Measurements from ENCODE around the gene NLRP12.
"Not testable (repeated sequence)": the region's sequence is repeated elsewhere in the genome, so short reads cannot be mapped to it uniquely, and the experiment has no call there.

Gene NLRP12

GRCh38 chr19:53844849-53845246 lies 20.7 kb upstream of the NLRP12 start:
- Histone ChIP-seq H3K27me3 (ENCODE audit: low read length) (no peaks in the 10 kb centered on the region), H4K20me1 (ENCODE audit: low read depth, low read length) (no peaks in the 10 kb centered on the region), H3K27ac (ENCODE audit: low read depth, low read length) (no peak overlapping the region), H2AFZ (ENCODE audit: low read depth, low read length, severe bottlenecking) (no peak overlapping the region), H3K79me2 (ENCODE audit: insufficient read depth, low read length) (no peaks in the 10 kb centered on the region), H3K9me3 (ENCODE audit: insufficient read depth, low read length) (no peaks in the 10 kb centered on the region), H3K9me2 (replicated peaks; ENCODE audit: insufficient read depth, low read length) (no peaks in the 10 kb centered on the region), H3K9ac (ENCODE audit: low read length) (no peak overlapping the region), H3K36me3 (ENCODE audit: low read length) (no peaks in the 10 kb centered on the region), H3F3A (ENCODE audit: insufficient read depth) (no peaks in the 10 kb centered on the region), H3K4me2 (ENCODE audit: low read depth, low read length, poor library complexity, severe bottlenecking) (no peak overlapping the region), H3K4me3 (ENCODE audit: insufficient read depth, low read length, poor library complexity, severe bottlenecking) (no peak overlapping the region)
- TF ChIP-seq, protein P1, sequence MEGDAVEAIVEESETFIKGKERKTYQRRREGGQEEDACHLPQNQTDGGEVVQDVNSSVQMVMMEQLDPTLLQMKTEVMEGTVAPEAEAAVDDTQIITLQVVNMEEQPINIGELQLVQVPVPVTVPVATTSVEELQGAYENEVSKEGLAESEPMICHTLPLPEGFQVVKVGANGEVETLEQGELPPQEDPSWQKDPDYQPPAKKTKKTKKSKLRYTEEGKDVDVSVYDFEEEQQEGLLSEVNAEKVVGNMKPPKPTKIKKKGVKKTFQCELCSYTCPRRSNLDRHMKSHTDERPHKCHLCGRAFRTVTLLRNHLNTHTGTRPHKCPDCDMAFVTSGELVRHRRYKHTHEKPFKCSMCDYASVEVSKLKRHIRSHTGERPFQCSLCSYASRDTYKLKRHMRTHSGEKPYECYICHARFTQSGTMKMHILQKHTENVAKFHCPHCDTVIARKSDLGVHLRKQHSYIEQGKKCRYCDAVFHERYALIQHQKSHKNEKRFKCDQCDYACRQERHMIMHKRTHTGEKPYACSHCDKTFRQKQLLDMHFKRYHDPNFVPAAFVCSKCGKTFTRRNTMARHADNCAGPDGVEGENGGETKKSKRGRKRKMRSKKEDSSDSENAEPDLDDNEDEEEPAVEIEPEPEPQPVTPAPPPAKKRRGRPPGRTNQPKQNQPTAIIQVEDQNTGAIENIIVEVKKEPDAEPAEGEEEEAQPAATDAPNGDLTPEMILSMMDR (IDR thresholded peaks at IDR 0.05; ENCODE audit: insufficient read depth, low read length, poor library complexity, severe bottlenecking), result no peak
- no peak for TF ChIP-seq EZH2phosphoT487 (conservative IDR thresholded peaks at IDR 0.05; ENCODE audit: low read length)

GRCh38 chr19:53840914-53841313 lies 16.8 kb upstream of the NLRP12 start:
- H3K9me3 ChIP-seq (ENCODE audit: insufficient read depth, low read length); H3K79me2 ChIP-seq (ENCODE audit: insufficient read depth, low read length); H3K4me3 ChIP-seq (ENCODE audit: insufficient read depth, low read length, poor library complexity, severe bottlenecking); H3K27me3 ChIP-seq (ENCODE audit: low read length); H3K9me2 ChIP-seq (replicated peaks; ENCODE audit: insufficient read depth, low read length); H2AFZ ChIP-seq (ENCODE audit: low read depth, low read length, severe bottlenecking); H3K36me3 ChIP-seq (ENCODE audit: low read length); H3K27ac ChIP-seq (ENCODE audit: low read depth, low read length); H4K20me1 ChIP-seq (ENCODE audit: low read depth, low read length); H3K9ac ChIP-seq (ENCODE audit: low read length); H3K4me2 ChIP-seq (ENCODE audit: low read depth, low read length, poor library complexity, severe bottlenecking); H3F3A ChIP-seq (ENCODE audit: insufficient read depth): not testable (repeated sequence)

DNA sequence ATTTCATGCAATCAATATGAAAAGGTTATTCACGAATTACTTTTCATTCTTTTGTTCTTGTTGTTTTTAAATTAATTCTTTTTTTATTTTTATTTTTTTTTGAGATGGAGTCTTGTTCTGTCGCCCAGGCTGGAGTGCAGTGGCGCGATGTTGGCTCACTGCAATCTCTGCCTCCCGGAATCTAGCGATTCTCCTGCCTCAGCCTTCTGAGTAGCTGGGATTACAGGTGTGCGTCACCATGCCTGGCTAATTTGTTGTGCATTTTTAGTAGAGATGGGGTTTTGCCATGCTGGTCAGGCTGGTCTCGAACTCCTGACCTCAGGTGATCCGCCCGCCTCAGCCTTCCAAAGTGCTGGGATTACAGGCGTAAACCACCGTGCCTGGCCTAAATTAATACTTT lies 16.1 kb upstream of the NLRP12 start:
- not testable (repeated sequence) for H4K20me1 ChIP-seq (ENCODE audit: low read depth, low read length); H3K9me3 ChIP-seq (ENCODE audit: insufficient read depth, low read length); H2AFZ ChIP-seq (ENCODE audit: low read depth, low read length, severe bottlenecking); H3K36me3 ChIP-seq (ENCODE audit: low read length); H3K27ac ChIP-seq (ENCODE audit: low read depth, low read length); H3K27me3 ChIP-seq (ENCODE audit: low read length); H3K4me2 ChIP-seq (ENCODE audit: low read depth, low read length, poor library complexity, severe bottlenecking); H3K9ac ChIP-seq (ENCODE audit: low read length); H3K9me2 ChIP-seq (replicated peaks; ENCODE audit: insufficient read depth, low read length); H3F3A ChIP-seq (ENCODE audit: insufficient read depth); H3K79me2 ChIP-seq (ENCODE audit: insufficient read depth, low read length); H3K4me3 ChIP-seq (ENCODE audit: insufficient read depth, low read length, poor library complexity, severe bottlenecking)

DNA sequence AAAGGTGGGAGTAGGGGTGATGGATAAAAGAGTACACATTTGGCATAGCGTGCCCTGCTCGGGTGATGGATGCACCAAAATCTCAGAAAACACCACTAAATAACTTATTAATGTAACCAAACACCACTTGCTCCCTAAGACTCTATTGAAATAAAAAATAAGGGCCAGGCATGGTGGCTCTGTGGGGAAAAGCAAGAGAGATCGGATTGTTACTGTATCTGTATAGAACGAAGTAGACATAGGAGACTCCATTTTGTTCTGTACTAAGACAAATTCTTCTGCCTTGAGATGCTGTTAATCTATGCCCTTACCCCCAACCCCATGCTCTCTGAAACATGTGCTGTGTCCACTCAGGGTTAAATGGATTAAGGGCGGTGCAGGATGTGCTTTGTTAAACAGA lies 14.3 kb upstream of the NLRP12 start:
- not testable (repeated sequence) for H3K27ac ChIP-seq (ENCODE audit: low read depth, low read length); H3K9me2 ChIP-seq (replicated peaks; ENCODE audit: insufficient read depth, low read length); H3F3A ChIP-seq (ENCODE audit: insufficient read depth); H2AFZ ChIP-seq (ENCODE audit: low read depth, low read length, severe bottlenecking); H3K4me2 ChIP-seq (ENCODE audit: low read depth, low read length, poor library complexity, severe bottlenecking); H3K9me3 ChIP-seq (ENCODE audit: insufficient read depth, low read length); H4K20me1 ChIP-seq (ENCODE audit: low read depth, low read length); H3K4me3 ChIP-seq (ENCODE audit: insufficient read depth, low read length, poor library complexity, severe bottlenecking); H3K9ac ChIP-seq (ENCODE audit: low read length); H3K27me3 ChIP-seq (ENCODE audit: low read length); H3K79me2 ChIP-seq (ENCODE audit: insufficient read depth, low read length); H3K36me3 ChIP-seq (ENCODE audit: low read length)

DNA sequence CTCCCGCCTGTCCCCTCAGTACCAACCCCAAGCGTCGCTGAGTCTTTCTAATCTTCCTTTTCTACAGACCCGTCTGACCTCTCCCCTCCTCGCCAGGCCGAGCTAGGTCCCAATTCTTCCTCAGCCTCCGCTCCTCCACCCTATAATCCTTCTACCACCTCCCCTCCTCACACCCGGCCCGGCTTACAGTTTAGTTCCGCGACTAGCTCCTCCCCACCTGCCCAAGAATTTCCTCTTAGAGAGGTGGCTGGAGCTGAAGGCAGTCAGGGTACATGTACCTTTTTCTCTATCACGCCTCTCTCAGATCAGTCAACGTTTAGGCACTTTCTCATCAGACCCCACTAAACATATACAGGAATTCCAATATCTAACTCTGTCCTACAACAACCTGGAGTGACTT lies 8.7 kb upstream of the NLRP12 start:
- not testable (repeated sequence) for H3K27ac ChIP-seq (ENCODE audit: low read depth, low read length); H3K4me2 ChIP-seq (ENCODE audit: low read depth, low read length, poor library complexity, severe bottlenecking); H3K27me3 ChIP-seq (ENCODE audit: low read length); H3F3A ChIP-seq (ENCODE audit: insufficient read depth); H3K9ac ChIP-seq (ENCODE audit: low read length); H4K20me1 ChIP-seq (ENCODE audit: low read depth, low read length); H3K9me3 ChIP-seq (ENCODE audit: insufficient read depth, low read length); H3K36me3 ChIP-seq (ENCODE audit: low read length); H3K79me2 ChIP-seq (ENCODE audit: insufficient read depth, low read length); H3K9me2 ChIP-seq (replicated peaks; ENCODE audit: insufficient read depth, low read length); H2AFZ ChIP-seq (ENCODE audit: low read depth, low read length, severe bottlenecking); H3K4me3 ChIP-seq (ENCODE audit: insufficient read depth, low read length, poor library complexity, severe bottlenecking)
